Measurements from ENCODE around the gene ACTR3C.
A peak's percentile ranks its signal among the peaks of the same experiment; 100 is the strongest.
"Not testable (repeated sequence)": the region's sequence is repeated elsewhere in the genome, so short reads cannot be mapped to it uniquely, and the experiment has no call there.

The ACTR3C gene

DNA sequence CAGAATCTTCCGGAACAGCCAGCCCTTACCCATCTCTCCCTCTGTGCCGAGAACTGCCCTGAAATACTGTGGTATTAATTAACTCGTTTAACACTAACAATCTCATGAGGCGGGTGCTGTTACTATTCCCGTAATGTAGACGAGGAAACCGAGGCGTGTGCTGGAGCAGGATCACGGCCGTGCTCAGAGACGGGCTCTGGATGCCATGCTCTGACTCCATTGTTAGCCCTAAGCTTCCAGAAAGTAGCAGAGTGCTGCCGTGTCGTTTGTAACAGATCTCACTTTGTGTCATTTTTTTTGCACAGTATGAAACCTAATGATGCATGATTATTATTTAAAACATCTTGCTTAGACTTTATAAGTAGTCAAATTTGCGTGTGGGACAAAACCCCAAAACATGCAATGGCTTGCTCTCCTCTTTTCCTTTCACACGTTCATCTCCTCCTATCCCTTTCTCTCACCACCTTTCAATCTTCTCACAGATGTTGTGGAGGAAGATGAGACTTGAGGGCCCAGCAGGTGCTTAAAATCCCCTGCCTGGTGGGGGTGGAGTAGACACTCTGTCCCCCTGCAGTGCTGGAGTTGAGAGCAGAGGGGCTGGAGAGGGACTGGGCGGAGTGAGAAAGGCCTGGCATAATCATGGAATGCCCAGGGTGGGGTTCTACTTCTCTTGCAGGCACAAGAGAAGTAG lies 482 bp upstream of the ACTR3C start:
- peak overlapping the region; percentile 98 for H3K4me3 ChIP-seq (ENCODE audit: low read depth, low read length)
- TF ChIP-seq, protein P1, sequence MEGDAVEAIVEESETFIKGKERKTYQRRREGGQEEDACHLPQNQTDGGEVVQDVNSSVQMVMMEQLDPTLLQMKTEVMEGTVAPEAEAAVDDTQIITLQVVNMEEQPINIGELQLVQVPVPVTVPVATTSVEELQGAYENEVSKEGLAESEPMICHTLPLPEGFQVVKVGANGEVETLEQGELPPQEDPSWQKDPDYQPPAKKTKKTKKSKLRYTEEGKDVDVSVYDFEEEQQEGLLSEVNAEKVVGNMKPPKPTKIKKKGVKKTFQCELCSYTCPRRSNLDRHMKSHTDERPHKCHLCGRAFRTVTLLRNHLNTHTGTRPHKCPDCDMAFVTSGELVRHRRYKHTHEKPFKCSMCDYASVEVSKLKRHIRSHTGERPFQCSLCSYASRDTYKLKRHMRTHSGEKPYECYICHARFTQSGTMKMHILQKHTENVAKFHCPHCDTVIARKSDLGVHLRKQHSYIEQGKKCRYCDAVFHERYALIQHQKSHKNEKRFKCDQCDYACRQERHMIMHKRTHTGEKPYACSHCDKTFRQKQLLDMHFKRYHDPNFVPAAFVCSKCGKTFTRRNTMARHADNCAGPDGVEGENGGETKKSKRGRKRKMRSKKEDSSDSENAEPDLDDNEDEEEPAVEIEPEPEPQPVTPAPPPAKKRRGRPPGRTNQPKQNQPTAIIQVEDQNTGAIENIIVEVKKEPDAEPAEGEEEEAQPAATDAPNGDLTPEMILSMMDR (IDR thresholded peaks at IDR 0.05; ENCODE audit: borderline replicate concordance, insufficient read depth, low read depth, low read length), result no peak

DNA sequence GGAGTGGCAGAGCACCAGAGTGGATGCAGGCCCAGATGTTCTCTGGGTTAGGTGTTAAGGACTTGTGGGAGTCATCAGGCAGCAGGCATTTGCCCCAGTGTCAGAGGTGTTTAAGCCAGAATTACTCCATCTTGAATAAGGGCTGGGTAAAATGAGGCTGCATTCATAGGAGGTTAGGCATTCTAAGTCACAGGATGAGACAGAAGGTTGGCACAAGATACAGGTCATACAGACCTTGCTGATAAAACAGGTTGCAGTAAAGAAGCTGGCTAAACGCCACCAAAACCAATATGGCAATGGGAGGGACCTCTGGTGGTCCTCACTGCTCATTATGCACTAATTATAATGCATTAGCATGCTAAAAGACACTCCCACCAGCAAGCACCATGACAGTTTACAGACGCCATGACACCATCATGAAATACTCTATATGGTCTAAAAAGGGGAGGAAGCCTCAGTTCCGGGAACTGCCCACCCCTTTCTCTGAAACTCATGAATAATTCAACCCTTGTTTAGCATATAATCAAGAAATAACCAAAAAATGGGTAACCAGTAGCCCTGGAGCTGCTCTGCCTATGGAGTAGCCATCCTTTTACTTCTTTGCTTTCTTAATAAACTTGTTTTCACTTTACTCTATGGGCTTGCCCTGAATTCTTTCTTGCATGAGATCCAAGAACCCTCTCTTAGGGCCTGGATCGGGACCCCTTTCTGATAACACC lies 1.1 kb downstream of the ACTR3C start:
- TF ChIP-seq, protein P1 (IDR thresholded peaks at IDR 0.05; ENCODE audit: borderline replicate concordance, insufficient read depth, low read depth, low read length), result no peak
- peak overlapping the region; percentile 98 for H3K4me3 ChIP-seq (ENCODE audit: low read depth, low read length)

DNA sequence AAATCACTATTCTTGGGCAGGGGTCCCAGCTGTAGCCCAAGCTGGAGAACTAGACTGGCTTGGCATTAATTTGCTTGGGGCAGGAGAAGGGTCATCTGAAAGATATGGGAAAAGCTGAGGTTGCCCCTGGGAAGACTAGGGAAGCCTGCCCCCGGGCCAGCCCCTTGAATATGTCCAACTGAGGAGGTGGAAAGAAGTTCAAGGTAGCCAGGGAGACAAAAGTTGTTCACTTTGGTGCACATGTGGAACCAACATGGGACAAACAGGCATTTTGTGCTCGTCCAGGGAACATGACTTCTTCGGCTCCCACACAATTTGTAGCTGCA lies 1.6 kb downstream of the ACTR3C start:
- peak overlapping the region; percentile 98 for H3K4me3 ChIP-seq (ENCODE audit: low read depth, low read length)
- TF ChIP-seq, protein P1 (IDR thresholded peaks at IDR 0.05; ENCODE audit: borderline replicate concordance, insufficient read depth, low read depth, low read length), result no peak

DNA sequence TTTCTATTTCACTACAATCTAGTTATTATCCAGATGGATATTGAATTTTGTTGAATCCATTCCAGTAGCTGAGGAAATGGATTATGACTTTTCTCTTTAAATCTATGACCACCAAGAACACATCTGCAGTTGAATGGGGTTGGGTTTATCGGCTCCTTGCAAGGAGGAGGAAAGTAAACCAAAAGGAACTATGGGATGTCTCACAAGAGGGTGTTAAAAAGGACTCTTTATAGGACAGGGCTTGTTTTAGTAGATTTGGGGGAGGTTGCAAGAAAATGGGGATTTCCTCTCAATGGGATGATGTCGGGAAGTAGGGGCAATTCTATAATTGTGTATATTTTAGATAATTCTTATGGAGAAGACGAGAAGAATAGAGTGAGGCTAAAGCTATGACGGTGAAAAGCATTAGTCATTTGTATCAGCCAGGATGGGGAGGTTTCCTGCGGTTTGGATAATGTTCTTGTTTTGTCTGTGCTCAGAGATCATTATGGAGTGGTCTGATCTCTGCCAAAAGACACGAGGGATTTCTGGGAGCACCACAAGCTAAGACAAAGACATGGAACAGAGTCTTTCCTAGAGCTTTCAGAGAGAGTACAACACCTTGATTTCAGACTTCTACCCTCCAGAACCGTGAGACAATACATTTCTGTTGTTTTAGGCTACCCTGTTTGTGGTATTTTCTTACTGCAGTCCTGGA lies 5.4 kb downstream of the ACTR3C start:
- TF ChIP-seq, protein P1 (IDR thresholded peaks at IDR 0.05; ENCODE audit: borderline replicate concordance, insufficient read depth, low read depth, low read length), result no peak
- no peak overlapping the region for H3K4me3 ChIP-seq (ENCODE audit: low read depth, low read length)

DNA sequence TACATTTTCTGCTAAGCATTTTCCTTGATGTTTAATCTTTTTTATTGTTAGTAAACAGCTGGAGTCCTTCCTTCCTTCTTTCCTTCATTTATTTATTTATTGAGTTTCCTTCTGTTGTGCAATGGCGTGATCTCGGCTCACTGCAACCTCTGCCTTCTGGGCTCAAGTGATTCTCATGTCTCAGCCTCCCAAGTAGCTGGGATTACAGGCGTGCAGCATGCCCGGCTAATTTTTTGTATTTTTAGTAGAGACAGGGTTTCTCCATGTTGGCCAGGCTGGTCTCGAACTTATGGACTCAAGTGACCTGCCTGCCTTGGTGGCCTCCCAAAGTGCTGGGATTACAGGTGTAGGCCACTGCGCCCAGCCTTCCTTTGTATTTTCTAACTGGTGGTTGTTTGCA lies 6.4 kb downstream of the ACTR3C start:
- H3K4me3 ChIP-seq (ENCODE audit: low read depth, low read length), result not testable (repeated sequence)

DNA sequence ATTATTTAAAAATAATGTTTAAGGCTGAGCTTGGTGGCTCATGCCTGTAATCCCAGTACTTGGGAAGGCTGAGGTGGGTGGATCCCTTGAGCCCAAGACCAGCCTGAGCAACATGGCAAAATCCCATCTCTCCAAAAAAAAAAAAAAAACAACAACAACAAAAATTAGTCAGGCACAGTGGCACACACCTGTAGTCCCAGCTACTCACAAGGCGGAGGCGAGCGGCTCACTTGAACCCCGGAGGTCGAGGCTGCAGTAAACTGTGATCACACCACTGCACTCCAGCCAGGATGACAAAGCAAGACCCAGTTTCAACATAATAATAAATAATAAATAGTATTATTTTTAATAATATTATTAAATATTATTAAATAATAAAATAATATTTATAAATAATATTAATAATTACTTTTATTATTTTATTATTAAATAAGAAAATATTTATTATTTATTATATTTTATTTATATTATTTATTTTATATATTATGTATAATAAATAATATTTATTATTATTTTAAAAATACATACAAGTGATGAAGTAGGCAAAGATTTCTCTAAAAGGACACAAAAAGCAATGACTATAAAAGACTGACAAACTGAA lies 8.6 kb downstream of the ACTR3C start:
- H3K4me3 ChIP-seq (ENCODE audit: low read depth, low read length), result no peak overlapping the region

DNA sequence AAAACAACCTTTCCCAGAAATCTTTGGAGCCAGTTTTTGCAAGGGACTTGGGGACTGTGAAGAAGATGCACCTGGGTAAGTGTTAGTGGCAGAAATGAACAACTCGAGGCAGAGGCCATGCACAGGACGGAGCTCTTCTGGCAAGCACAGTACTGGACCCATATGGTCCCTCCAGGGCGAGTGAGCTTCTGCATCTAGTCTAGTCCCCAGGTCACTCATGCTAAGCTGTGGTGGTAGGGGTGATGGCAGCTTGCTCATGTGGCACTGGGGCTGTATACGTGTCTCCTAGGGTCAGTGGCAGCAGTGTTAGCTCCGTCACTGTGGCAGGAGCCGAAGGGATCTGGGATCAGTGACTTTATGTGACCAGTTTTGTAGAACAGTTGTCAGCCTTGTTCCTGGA lies 9.5 kb downstream of the ACTR3C start:
- TF ChIP-seq, protein P1 (IDR thresholded peaks at IDR 0.05; ENCODE audit: borderline replicate concordance, insufficient read depth, low read depth, low read length), result no peak
- no peak overlapping the region for H3K4me3 ChIP-seq (ENCODE audit: low read depth, low read length)

More for the DNA sequence above, 8.6 kb downstream of the ACTR3C start:
- TF ChIP-seq, protein P1 (IDR thresholded peaks at IDR 0.05; ENCODE audit: borderline replicate concordance, insufficient read depth, low read depth, low read length), result no peak
